ENCODE data around the gene C2orf49. TPM values are rescaled to one million over a fixed set of nuclear protein-coding genes. Genes with fewer than 3 reads are reported as not detected.

The C2orf49 gene
- polyA plus RNA-seq, 3 donors = 8.1 to 10.4 (median 8.6) TPM

DNA sequence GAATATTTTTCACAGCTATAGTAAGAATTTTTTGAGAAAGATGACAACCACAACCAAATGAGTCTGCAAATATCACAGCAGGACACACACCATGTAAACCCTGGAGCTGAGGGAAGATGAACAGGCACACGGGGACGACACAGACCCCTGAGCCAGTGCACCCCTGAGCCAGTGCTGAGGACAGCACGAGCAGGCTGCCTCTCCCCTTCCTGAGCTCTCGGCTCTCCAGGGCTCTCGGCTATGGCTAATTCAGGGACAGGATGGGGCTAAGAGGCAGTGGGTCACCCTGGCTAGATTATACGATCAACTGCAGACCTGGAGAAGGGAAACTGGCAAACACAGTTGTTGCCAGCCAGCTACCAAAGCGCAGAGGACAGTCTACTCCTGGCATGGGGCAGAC lies 49.2 kb upstream of the C2orf49 start:
- WGBS (ENCODE audit: insufficient coverage) = 97% methylated on average over 5 of the region's 7 CpGs
- Mint-ChIP-seq H3K36me3 (peaks cover 69 to 78% of the 10 kb centered on the region in 2 donors), H3K27ac (peak overlapping the region in 1 of 7 donors; percentile 28), H3K4me1 (no peaks in the 10 kb centered on the region), H3K4me3 (no peak overlapping the region), H3K27me3 (ENCODE audit: low read depth in 3 of 3) (peaks cover 0 to 2% (median 0%) of the 10 kb centered on the region in 3 donors), H3K9me3 (no peaks in the 10 kb centered on the region)
- Histone ChIP-seq H3K36me3 (replicated peaks in 1 of 2; ENCODE audit: control insufficient read depth in 1 of 2, insufficient read depth in 2 of 2, low read length in 2 of 2) (peaks cover 78 to 99% of the 10 kb centered on the region in 2 donors), H3K27me3 (ENCODE audit: control insufficient read depth in 2 of 2, insufficient read depth in 2 of 2, low read length in 2 of 2) (no peaks in the 10 kb centered on the region), H3K4me1 (ENCODE audit: control insufficient read depth in 1 of 2, insufficient read depth in 2 of 2, low read length in 2 of 2) (no peaks in the 10 kb centered on the region), H4K20me1 (ENCODE audit: insufficient read depth, low read length) (no peaks in the 10 kb centered on the region), H3K9me3 (replicated peaks in 1 of 2; ENCODE audit: control insufficient read depth in 1 of 2, insufficient read depth in 1 of 2, low read length in 2 of 2) (no peaks in the 10 kb centered on the region), H3K9ac (ENCODE audit: insufficient read depth, low read length, poor library complexity, severe bottlenecking) (no peak overlapping the region), H3K4me3 (replicated peaks in 1 of 3; ENCODE audit: low read depth in 2 of 3, low read length in 3 of 3) (no peak overlapping the region), H3K27ac (ENCODE audit: low read depth in 1 of 2, low read length in 2 of 2) (peak overlapping the region in 1 of 2 donors; percentile 15), H2AFZ (ENCODE audit: insufficient read depth, low read depth, low read length, poor library complexity, severe bottlenecking) (no peak overlapping the region), H3K4me2 (replicated peaks; ENCODE audit: extremely low read depth, low read length, poor library complexity, severe bottlenecking) (no peak overlapping the region), H3K79me2 (ENCODE audit: insufficient read depth, low read length) (no peaks in the 10 kb centered on the region)
- DNase-seq = no peak
- TF ChIP-seq, protein P1, sequence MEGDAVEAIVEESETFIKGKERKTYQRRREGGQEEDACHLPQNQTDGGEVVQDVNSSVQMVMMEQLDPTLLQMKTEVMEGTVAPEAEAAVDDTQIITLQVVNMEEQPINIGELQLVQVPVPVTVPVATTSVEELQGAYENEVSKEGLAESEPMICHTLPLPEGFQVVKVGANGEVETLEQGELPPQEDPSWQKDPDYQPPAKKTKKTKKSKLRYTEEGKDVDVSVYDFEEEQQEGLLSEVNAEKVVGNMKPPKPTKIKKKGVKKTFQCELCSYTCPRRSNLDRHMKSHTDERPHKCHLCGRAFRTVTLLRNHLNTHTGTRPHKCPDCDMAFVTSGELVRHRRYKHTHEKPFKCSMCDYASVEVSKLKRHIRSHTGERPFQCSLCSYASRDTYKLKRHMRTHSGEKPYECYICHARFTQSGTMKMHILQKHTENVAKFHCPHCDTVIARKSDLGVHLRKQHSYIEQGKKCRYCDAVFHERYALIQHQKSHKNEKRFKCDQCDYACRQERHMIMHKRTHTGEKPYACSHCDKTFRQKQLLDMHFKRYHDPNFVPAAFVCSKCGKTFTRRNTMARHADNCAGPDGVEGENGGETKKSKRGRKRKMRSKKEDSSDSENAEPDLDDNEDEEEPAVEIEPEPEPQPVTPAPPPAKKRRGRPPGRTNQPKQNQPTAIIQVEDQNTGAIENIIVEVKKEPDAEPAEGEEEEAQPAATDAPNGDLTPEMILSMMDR (IDR thresholded peaks at IDR 0.05) = no peak
- intact Hi-C loops (cut with micrococcal nuclease) = no loop called here

DNA sequence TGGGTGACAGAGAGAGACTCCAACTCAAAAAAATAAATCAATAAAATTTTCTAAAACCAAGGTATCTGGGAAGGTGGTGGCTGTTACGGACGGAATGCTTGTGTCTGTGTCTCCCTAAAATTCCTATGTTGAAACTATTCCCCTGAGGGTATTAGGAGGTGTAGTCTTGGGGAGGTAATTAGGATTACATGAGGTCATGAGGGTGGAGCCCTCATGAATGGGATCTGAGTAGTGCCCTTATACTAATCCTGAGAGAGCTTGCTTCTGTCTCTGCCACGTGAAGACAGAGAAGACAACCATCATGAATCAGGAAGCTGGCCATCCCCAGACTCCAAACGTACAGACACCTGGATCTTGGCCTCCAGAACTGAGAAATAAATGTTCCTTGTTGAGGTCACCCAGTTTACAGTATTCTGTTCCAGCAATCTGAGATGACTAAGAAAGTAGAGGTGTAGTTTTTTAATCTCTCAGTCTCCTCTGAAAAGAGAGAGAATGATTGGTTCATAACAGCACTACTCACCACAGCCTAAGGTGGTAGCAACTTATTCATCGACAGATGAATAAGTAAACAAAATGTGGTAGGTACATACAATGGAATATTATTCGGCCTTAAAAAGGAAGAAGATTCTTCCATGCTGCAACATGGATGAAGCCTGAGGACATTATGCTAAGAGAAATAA lies 46.2 kb upstream of the C2orf49 start:
- intact Hi-C loops (cut with micrococcal nuclease) = no loop called here
- H3K79me2 ChIP-seq (ENCODE audit: insufficient read depth, low read length) = no peaks in the 10 kb centered on the region
- H3K4me3 ChIP-seq (replicated peaks in 1 of 3; ENCODE audit: low read depth in 2 of 3, low read length in 3 of 3) = no peak overlapping the region
- no peak for DNase-seq
- H3K36me3 ChIP-seq (replicated peaks in 1 of 2; ENCODE audit: control insufficient read depth in 1 of 2, insufficient read depth in 2 of 2, low read length in 2 of 2) = peaks cover 70 to 99% of the 10 kb centered on the region in 2 donors
- no peaks in the 10 kb centered on the region for H3K9me3 ChIP-seq (replicated peaks in 1 of 2; ENCODE audit: control insufficient read depth in 1 of 2, insufficient read depth in 1 of 2, low read length in 2 of 2)
- no peaks in the 10 kb centered on the region for H4K20me1 ChIP-seq (ENCODE audit: insufficient read depth, low read length)
- no peaks in the 10 kb centered on the region for H3K27me3 ChIP-seq (ENCODE audit: control insufficient read depth in 2 of 2, insufficient read depth in 2 of 2, low read length in 2 of 2)
- Mint-ChIP-seq H3K4me3 (no peak overlapping the region), H3K9me3 (no peaks in the 10 kb centered on the region), H3K27ac (peak overlapping the region in 1 of 7 donors; percentile 22), H3K4me1 (no peaks in the 10 kb centered on the region), H3K36me3 (peaks cover 67 to 83% of the 10 kb centered on the region in 2 donors), H3K27me3 (ENCODE audit: low read depth in 3 of 3) (peaks cover 0 to 2% (median 0%) of the 10 kb centered on the region in 3 donors)
- 73% methylated on average over 2 of the region's 6 CpGs for WGBS (ENCODE audit: insufficient coverage)
- TF ChIP-seq, protein P1 (IDR thresholded peaks at IDR 0.05) = no peak
- no peak overlapping the region for H3K4me2 ChIP-seq (replicated peaks; ENCODE audit: extremely low read depth, low read length, poor library complexity, severe bottlenecking)
- H2AFZ ChIP-seq (ENCODE audit: insufficient read depth, low read depth, low read length, poor library complexity, severe bottlenecking) = no peak overlapping the region
- H3K4me1 ChIP-seq (ENCODE audit: control insufficient read depth in 1 of 2, insufficient read depth in 2 of 2, low read length in 2 of 2) = no peaks in the 10 kb centered on the region
- no peak overlapping the region for H3K27ac ChIP-seq (ENCODE audit: low read depth in 1 of 2, low read length in 2 of 2)
- H3K9ac ChIP-seq (ENCODE audit: insufficient read depth, low read length, poor library complexity, severe bottlenecking) = no peak overlapping the region
